Tibial nerve (tissue), 3 donors: ENCODE data around the gene C6orf47.

Experiments
- CTCF ChIP-seq, 5 experiments: fragments of 200-600 bp in 3 of 5; fragments of 450-650 bp in 2 of 5; sonication (generic) in 3 of 5; IDR thresholded peaks; one replicate each; pipeline ENCODE4 v1.5.1; 2016 to 2019; ENCODE audit warnings: antibody characterized with exemption in 5 of 5, mild to moderate bottlenecking in 3 of 5, moderate library complexity in 2 of 5
- POLR2A ChIP-seq, 2 donors: fragments of 450-650 bp; IDR thresholded peaks; one replicate each; pipeline ENCODE4 v1.6.1; 2017; ENCODE audit warnings: antibody characterized with exemption in 2 of 2, mild to moderate bottlenecking in 2 of 2, moderate library complexity in 2 of 2

DNA sequence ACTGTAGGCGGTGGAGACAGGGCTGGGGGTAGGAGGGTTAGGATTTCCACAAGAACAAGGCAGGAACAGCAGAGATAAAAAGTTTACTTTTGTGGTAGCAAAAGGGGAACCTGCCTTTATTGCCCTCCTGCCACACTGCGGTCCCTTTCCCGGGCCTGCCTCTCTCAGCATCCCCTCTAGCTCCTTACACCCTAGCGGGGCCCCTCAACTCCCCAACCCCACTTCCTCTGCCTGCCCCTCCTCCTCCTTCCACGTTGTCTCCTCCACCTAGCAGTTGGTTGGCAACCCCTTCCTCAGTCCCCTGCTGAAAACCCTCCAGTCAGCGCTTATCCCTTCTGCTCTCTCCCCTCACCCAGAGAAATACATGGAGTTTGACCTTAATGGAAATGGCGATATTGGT, 44.8 kb downstream of the C6orf47 start:
- TF ChIP-seq CTCF (IDR thresholded peaks at IDR 0.05) (no peak), POLR2A (IDR thresholded peaks at IDR 0.05) (no peak)
